DMS114 treated with DMSO at 0.1 percent for 48 hours (cell line): ENCODE data around the gene ZNF48.
"Not testable (repeated sequence)": the region's sequence is repeated elsewhere in the genome, so short reads cannot be mapped to it uniquely, and the experiment has no call there.

ENCODE experiments used
- DNase-seq: peaks from one replicate; lab custom pipeline; 2025; ENCODE audit not compliant: unreplicated experiment; lab: John Stamatoyannopoulos, UW

Gene ZNF48

GRCh38 chr16:30377050-30377811, 18.0 kb upstream of the ZNF48 start:
- DNase-seq = no peak

GRCh38 chr16:30377812-30378235, 17.4 kb upstream of the ZNF48 start:
- peak; percentile 84 for DNase-seq

- DNase-seq = peak; percentile 88
These were observed 16.7 kb upstream of the ZNF48 start for GRCh38 chr16:30378236-30379157.

GRCh38 chr16:30379158-30379783, 15.9 kb upstream of the ZNF48 start:
- DNase-seq = no peak

- DNase-seq = no peak
These were observed 15.0 kb upstream of the ZNF48 start for GRCh38 chr16:30380072-30380802.

GRCh38 chr16:30380803-30381208, 14.4 kb upstream of the ZNF48 start:
- DNase-seq = no peak

GRCh38 chr16:30381291-30382041, 13.8 kb upstream of the ZNF48 start:
- DNase-seq = no peak

- no peak for DNase-seq
These were observed 12.9 kb upstream of the ZNF48 start, which contains the start of gene SEPTIN1 for GRCh38 chr16:30382111-30382881. Gene SEPTIN1, minus strand, starts transcription at chr16:30382561. Its CDS starts 19 bp downstream, at chr16:30382542.

- no peak for DNase-seq
These were observed 11.7 kb upstream of the ZNF48 start for GRCh38 chr16:30383521-30383920.

- DNase-seq = no peak
These were observed 547 bp upstream of the ZNF48 start for GRCh38 chr16:30394592-30395154.

- no peak for DNase-seq
These were observed 869 bp downstream of the ZNF48 start for GRCh38 chr16:30395992-30396585.

GRCh38 chr16:30396627-30397026, 1.4 kb downstream of the ZNF48 start:
- DNase-seq = not testable (repeated sequence)

GRCh38 chr16:30397056-30397455, 1.8 kb downstream of the ZNF48 start:
- no peak for DNase-seq

DNA sequence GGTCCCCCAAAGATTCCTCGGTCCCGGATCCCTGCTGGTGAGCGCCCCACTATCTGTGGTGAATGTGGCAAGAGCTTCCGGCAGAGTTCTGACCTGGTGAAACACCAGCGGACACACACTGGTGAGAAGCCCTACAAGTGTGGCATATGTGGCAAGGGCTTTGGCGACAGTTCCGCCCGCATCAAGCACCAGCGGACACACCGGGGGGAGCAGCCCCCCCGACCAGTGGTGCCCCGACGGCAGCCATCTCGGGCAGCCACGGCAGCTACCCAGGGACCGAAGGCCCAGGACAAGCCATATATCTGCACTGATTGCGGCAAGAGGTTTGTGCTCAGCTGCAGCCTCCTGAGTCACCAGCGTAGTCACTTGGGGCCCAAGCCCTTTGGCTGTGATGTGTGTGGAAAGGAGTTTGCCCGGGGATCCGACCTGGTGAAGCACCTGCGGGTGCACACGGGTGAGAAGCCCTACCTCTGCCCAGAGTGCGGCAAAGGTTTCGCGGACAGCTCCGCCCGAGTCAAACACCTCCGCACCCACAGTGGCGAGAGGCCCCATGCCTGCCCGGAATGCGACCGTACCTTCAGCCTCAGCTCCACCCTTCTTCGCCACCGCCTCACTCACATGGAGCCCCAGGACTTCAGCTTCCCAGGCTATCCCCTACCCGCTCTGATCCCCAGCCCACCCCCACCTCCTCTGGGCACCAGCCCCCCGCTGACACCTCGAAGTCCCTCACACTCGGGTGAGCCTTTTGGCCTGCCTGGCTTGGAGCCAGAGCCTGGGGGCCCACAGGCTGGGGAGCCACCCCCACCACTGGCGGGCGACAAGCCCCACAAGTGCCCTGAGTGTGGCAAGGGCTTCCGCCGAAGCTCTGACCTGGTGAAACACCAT, 2.8 kb downstream of the ZNF48 start:
- no peak for DNase-seq

GRCh38 chr16:30398661-30399434, 3.6 kb downstream of the ZNF48 start:
- no peak for DNase-seq

GRCh38 chr16:30399435-30400186, 4.4 kb downstream of the ZNF48 start:
- DNase-seq = no peak
